Keratinocyte (primary cell): ENCODE data around the gene WDR87.

ENCODE experiments used
- EZH2 ChIP-seq: IDR thresholded peaks from one replicate; pipeline ENCODE4 v1.6.1; 2012; ENCODE audit warnings: inconsistent platforms, mild to moderate bottlenecking, low read length, moderate library complexity
- TF ChIP-seq, protein P1 (sequence below), 3 experiments: IDR thresholded peaks in 1 of 3; conservative IDR thresholded peaks in 1 of 3; optimal IDR thresholded peaks in 1 of 3; 2 replicates in 2 of 3; 3 replicates in 1 of 3; pipeline versions ENCODE3 to v1.5.1; 2011; ENCODE audit warnings: low read length in 3 of 3, mild to moderate bottlenecking in 3 of 3, moderate library complexity in 2 of 3, control low read depth in 1 of 3, inconsistent platforms in 1 of 3; ENCODE audit not compliant: insufficient read depth in 2 of 3; ENCODE audit errors: extremely low read depth in 1 of 3

DNA sequence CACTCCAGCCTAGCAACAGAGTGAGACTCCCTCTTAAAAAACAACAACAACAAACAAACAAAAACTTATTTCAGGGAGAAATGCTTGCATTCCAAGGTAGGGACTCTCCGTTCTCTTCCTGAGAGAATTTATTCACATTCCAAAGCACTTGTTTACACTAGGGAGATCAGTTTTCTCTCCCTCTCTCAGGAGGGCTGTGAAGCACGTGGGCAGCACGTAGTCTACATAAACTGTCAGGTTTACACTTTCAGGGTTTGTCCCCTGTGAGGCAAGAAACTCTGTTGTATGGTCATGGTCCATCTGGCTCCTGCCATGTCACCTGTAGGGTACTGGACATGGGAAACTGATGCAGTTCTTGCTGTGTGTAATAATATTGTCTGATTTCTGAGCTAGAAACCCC is 31.6 kb downstream of the WDR87 start:
- TF ChIP-seq, protein P1, sequence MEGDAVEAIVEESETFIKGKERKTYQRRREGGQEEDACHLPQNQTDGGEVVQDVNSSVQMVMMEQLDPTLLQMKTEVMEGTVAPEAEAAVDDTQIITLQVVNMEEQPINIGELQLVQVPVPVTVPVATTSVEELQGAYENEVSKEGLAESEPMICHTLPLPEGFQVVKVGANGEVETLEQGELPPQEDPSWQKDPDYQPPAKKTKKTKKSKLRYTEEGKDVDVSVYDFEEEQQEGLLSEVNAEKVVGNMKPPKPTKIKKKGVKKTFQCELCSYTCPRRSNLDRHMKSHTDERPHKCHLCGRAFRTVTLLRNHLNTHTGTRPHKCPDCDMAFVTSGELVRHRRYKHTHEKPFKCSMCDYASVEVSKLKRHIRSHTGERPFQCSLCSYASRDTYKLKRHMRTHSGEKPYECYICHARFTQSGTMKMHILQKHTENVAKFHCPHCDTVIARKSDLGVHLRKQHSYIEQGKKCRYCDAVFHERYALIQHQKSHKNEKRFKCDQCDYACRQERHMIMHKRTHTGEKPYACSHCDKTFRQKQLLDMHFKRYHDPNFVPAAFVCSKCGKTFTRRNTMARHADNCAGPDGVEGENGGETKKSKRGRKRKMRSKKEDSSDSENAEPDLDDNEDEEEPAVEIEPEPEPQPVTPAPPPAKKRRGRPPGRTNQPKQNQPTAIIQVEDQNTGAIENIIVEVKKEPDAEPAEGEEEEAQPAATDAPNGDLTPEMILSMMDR (optimal IDR thresholded peaks at IDR 0.05 in 1 of 3, IDR thresholded peaks at IDR 0.05 in 1 of 3, conservative IDR thresholded peaks at IDR 0.05 in 1 of 3; ENCODE audit: extremely low read depth in 1 of 3, insufficient read depth in 2 of 3, low read length in 3 of 3): no peak
- no peak for TF ChIP-seq EZH2
